HUES6 (cell line): ENCODE data around the gene PSMD14.
"Not testable (repeated sequence)": the region's sequence is repeated elsewhere in the genome, so short reads cannot be mapped to it uniquely, and the experiment has no call there.

Experiments used
- H3K27ac ChIP-seq: 2 replicates; pipeline ENCODE4 v1.7.0; 2013; ENCODE audit warnings: low read depth, mild to moderate bottlenecking, low read length, inconsistent platforms
- H3K27me3 ChIP-seq: 2 replicates; pipeline ENCODE4 v1.6.1; 2013; ENCODE audit warnings: low read length; ENCODE audit not compliant: control insufficient read depth, insufficient read depth
- H3K36me3 ChIP-seq: 2 replicates; pipeline ENCODE4 v1.6.1; 2013; ENCODE audit warnings: low read length; ENCODE audit not compliant: control insufficient read depth, insufficient read depth
- H3K4me1 ChIP-seq: 2 replicates; pipeline ENCODE4 v1.6.1; 2013; ENCODE audit warnings: low read length; ENCODE audit not compliant: control insufficient read depth, insufficient read depth
- H3K4me3 ChIP-seq: 2 replicates; pipeline ENCODE4 v1.5.1; 2013; ENCODE audit warnings: low read depth, low read length
- H3K9ac ChIP-seq: one replicate; pipeline ENCODE4 v1.6.1; 2013; ENCODE audit warnings: mild to moderate bottlenecking, low read length
- H3K9me3 ChIP-seq: 2 replicates; pipeline ENCODE4 v1.6.1; 2013; ENCODE audit warnings: low read depth, low read length; ENCODE audit not compliant: control insufficient read depth, insufficient read depth

PSMD14 gene

GRCh38 chr2:161308178-161308955, at the start of gene PSMD14:
PSMD14 (plus strand) TSS chr2:161308425; CDS start chr2:161318826, 10,401 bp downstream.
- Histone ChIP-seq H3K9ac (peak within 1 kb of the TSS; percentile 97), H3K27ac (peak within 1 kb of the TSS; percentile 94), H3K4me1 (peaks cover 6% of the 10 kb centered on the region), H3K36me3 (no peaks in the 10 kb centered on the region), H3K27me3 (no peaks in the 10 kb centered on the region), H3K4me3 (peak within 1 kb of the TSS; percentile 89), H3K9me3 (peaks cover 5% of the 10 kb centered on the region; the same call in 1 of the 2 replicates)

- Histone ChIP-seq H3K36me3 (no peaks in the 10 kb centered on the region), H3K4me1 (no peaks in the 10 kb centered on the region), H3K9ac (no peak overlapping the region), H3K4me3 (no peak overlapping the region), H3K27me3 (no peaks in the 10 kb centered on the region), H3K27ac (no peak overlapping the region), H3K9me3 (no peaks in the 10 kb centered on the region)
Observed at GRCh38 chr2:161265874-161266273, 42.4 kb upstream of the PSMD14 start.

GRCh38 chr2:161269111-161269510, 39.1 kb upstream of the PSMD14 start:
- H3K4me3 ChIP-seq = no peak overlapping the region
- no peak overlapping the region for H3K9ac ChIP-seq
- H3K27me3 ChIP-seq = no peaks in the 10 kb centered on the region
- no peak overlapping the region for H3K27ac ChIP-seq
- no peaks in the 10 kb centered on the region for H3K4me1 ChIP-seq
- H3K36me3 ChIP-seq = no peaks in the 10 kb centered on the region
- H3K9me3 ChIP-seq = no peaks in the 10 kb centered on the region

- Histone ChIP-seq H3K27ac (no peak overlapping the region), H3K4me1 (no peaks in the 10 kb centered on the region), H3K4me3 (no peak overlapping the region), H3K9ac (no peak overlapping the region), H3K36me3 (no peaks in the 10 kb centered on the region), H3K9me3 (no peaks in the 10 kb centered on the region), H3K27me3 (no peaks in the 10 kb centered on the region)
Observed at GRCh38 chr2:161273038-161273760, 35.0 kb upstream of the PSMD14 start.

DNA sequence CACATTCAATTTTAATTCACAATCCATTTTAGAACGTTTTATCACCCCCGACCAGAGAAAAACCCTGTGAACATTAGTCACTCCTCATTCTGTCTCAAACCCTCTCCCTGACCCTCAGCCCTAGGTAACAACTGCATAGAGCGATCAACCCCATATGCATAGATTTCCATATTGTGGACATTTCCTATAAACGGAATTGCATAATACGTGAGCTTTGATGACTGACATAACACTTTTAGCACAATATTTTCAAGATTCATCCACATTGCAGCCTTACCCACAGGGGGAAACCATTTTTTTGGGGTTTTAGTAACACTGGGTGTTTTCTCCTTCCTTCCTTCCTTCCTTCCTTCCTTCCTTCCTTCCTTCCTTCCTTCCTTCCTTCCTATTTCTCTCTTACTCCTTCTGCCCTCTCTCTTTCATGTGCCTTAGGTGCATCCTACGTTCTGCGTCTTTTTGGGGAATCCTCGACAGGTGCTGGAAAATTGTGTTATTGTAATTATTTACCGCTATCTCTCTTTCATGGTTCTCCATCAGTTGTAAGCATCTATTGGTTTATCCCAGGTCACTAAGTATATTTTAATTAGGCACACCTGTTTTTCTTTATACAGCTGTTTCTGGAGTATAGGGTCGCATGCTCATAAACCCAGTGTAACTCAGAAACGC, 29.5 kb upstream of the PSMD14 start:
- not testable (repeated sequence) for H3K4me1 ChIP-seq, H3K36me3 ChIP-seq, H3K4me3 ChIP-seq, H3K9ac ChIP-seq, H3K27me3 ChIP-seq, H3K27ac ChIP-seq
- peaks cover 12% of the 10 kb centered on the region for H3K9me3 ChIP-seq

- not testable (repeated sequence) for H3K4me1 ChIP-seq, H3K36me3 ChIP-seq, H3K9ac ChIP-seq, H3K4me3 ChIP-seq, H3K27ac ChIP-seq, H3K27me3 ChIP-seq
- H3K9me3 ChIP-seq = peaks cover 12% of the 10 kb centered on the region
Observed at GRCh38 chr2:161279230-161279815, 28.9 kb upstream of the PSMD14 start.

DNA sequence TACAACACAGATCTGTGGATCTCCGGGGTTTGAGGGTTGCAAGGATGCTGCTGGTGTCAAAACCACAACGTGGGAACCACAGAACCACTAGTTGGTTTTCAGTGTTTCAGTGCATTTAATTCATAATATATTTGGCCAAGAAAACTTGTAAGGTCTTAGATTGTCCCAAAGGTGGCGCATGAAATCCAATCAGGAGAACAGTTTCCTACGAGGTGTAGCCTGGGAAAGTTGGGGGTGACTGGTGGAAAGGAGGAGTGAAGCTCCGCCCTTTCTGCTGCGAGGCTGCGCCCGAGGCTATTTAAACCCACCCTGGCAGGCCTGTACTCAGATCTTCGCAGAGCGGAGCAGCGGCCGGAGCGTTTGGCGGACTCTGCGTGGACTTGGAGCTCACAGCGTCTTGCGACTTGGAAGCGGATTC, 27.3 kb upstream of the PSMD14 start:
- H3K27ac ChIP-seq, H3K36me3 ChIP-seq, H3K27me3 ChIP-seq, H3K9ac ChIP-seq, H3K4me1 ChIP-seq, H3K4me3 ChIP-seq: not testable (repeated sequence)
- H3K9me3 ChIP-seq = peaks cover 13% of the 10 kb centered on the region

GRCh38 chr2:161281615-161282310, 26.5 kb upstream of the PSMD14 start:
- not testable (repeated sequence) for H3K4me1 ChIP-seq, H3K27ac ChIP-seq, H3K4me3 ChIP-seq, H3K27me3 ChIP-seq, H3K36me3 ChIP-seq, H3K9ac ChIP-seq
- H3K9me3 ChIP-seq = peaks cover 21% of the 10 kb centered on the region

DNA sequence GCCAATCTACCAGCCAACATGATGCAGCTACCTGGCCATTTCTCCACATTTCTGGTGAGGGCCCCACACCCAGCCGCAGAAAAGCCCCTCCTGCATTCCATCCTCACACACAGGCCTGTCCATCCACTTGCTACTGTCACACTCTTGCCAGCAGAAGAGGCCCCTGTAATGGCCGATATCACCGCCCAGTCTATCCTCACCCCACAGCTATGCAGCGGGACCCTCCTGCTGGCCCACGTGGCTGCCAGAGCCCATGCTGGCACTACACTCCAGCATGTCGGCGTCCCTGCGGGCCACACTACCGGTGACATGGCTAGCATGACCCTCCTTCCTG, 25.9 kb upstream of the PSMD14 start:
- H3K27ac ChIP-seq, H3K9ac ChIP-seq, H3K36me3 ChIP-seq, H3K4me3 ChIP-seq, H3K27me3 ChIP-seq, H3K4me1 ChIP-seq: not testable (repeated sequence)
- H3K9me3 ChIP-seq = peaks cover 22% of the 10 kb centered on the region

GRCh38 chr2:161283926-161284325, 24.3 kb upstream of the PSMD14 start:
- Histone ChIP-seq H3K36me3 (no peaks in the 10 kb centered on the region), H3K9ac (no peak overlapping the region), H3K4me1 (no peaks in the 10 kb centered on the region), H3K4me3 (no peak overlapping the region), H3K27me3 (no peaks in the 10 kb centered on the region), H3K27ac (no peak overlapping the region), H3K9me3 (peaks cover 18% of the 10 kb centered on the region)
